NB4 (cell line): ENCODE results near the gene S1PR3.

Source experiments
- MYC ChIP-seq: IDR thresholded peaks from 2 replicates; pipeline ENCODE4 v1.6.1; 2011; ENCODE audit warnings: low read depth, low read length
- POLR2A ChIP-seq: IDR thresholded peaks from 2 replicates; pipeline ENCODE4 v1.6.1; 2011; ENCODE audit warnings: mild to moderate bottlenecking; ENCODE audit not compliant: insufficient read length; ENCODE audit errors: extremely low read depth
- TF ChIP-seq, protein P1 (sequence below): IDR thresholded peaks from one replicate; pipeline ENCODE4 v1.5.1; 2012; ENCODE audit warnings: low read depth, low read length
- TF ChIP-seq, protein P2 (sequence below): IDR thresholded peaks from 2 replicates; pipeline ENCODE4 v1.6.1; 2011; ENCODE audit warnings: low read depth, low read length

DNA sequence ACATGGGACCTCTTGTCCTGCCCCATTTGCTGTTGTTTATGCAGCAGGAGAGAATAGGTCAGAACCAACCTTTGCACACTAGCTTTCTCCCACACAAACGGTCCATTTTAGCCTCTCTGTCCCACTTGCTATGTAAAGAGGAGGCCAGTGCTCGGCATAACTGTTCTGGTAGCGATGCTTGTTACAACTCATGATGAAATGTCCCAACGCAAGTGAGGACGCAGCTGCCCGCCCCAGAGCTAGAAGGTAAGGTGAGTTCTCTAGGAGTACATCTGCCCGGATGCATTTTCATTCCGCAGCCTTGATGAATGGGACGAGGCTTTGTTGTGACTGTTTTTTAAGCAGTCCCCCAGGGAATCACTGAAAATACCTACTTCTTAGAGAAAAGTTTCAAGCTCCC is 14.1 kb downstream of the S1PR3 start:
- TF ChIP-seq, protein P1, sequence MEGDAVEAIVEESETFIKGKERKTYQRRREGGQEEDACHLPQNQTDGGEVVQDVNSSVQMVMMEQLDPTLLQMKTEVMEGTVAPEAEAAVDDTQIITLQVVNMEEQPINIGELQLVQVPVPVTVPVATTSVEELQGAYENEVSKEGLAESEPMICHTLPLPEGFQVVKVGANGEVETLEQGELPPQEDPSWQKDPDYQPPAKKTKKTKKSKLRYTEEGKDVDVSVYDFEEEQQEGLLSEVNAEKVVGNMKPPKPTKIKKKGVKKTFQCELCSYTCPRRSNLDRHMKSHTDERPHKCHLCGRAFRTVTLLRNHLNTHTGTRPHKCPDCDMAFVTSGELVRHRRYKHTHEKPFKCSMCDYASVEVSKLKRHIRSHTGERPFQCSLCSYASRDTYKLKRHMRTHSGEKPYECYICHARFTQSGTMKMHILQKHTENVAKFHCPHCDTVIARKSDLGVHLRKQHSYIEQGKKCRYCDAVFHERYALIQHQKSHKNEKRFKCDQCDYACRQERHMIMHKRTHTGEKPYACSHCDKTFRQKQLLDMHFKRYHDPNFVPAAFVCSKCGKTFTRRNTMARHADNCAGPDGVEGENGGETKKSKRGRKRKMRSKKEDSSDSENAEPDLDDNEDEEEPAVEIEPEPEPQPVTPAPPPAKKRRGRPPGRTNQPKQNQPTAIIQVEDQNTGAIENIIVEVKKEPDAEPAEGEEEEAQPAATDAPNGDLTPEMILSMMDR, result no peak
- TF ChIP-seq POLR2A, result no peak
- TF ChIP-seq MYC, result no peak
- TF ChIP-seq, protein P2, sequence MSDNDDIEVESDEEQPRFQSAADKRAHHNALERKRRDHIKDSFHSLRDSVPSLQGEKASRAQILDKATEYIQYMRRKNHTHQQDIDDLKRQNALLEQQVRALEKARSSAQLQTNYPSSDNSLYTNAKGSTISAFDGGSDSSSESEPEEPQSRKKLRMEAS, result no peak
